Measurements from ENCODE around the gene KATNIP. TPM values are rescaled to one million over a fixed set of nuclear protein-coding genes. Genes with fewer than 3 reads are reported as not detected.

KATNIP gene
- total RNA-seq, 1 donor from 2014 or later: 21.1 TPM

DNA sequence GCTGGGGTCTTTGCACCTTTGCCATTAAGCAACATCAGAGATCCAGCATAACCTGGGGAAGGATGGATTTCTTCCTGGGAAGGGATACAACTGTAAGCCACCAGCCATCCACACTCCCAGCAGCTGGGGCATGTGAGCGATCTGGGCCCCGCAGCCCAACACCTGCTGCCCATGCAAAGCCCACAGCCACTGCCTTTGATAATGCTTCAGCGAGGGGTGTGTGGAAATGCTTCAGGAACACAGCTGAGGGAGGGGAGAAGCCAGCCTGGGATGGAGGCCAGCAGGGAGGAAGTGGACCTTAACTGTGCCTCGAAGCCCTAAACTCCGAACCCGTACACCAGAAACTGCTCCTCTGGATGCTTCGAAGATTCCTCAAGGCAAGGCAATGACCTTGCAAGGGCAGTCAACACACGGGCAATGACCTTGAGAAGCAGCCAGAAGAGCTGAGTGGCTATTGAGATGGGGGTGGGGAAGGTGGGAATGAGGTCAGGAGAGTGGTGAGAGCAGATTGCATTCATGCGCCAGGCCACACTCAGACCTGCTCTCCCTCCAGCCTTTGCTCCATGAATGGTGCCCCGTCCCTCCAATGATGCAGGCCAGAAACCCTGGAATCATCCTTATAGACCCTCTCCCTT lies 49.1 kb downstream of the KATNIP start:
- DNase-seq (ENCODE audit: low read depth) (no peak), FAIRE-seq (no peak)
- H3K4me1 ChIP-seq (ENCODE audit: insufficient read depth, low read length): peaks cover 6% of the 10 kb centered on the region
- TF ChIP-seq, protein P1, sequence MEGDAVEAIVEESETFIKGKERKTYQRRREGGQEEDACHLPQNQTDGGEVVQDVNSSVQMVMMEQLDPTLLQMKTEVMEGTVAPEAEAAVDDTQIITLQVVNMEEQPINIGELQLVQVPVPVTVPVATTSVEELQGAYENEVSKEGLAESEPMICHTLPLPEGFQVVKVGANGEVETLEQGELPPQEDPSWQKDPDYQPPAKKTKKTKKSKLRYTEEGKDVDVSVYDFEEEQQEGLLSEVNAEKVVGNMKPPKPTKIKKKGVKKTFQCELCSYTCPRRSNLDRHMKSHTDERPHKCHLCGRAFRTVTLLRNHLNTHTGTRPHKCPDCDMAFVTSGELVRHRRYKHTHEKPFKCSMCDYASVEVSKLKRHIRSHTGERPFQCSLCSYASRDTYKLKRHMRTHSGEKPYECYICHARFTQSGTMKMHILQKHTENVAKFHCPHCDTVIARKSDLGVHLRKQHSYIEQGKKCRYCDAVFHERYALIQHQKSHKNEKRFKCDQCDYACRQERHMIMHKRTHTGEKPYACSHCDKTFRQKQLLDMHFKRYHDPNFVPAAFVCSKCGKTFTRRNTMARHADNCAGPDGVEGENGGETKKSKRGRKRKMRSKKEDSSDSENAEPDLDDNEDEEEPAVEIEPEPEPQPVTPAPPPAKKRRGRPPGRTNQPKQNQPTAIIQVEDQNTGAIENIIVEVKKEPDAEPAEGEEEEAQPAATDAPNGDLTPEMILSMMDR (IDR thresholded peaks at IDR 0.05; ENCODE audit: insufficient read depth, low read depth, low read length): no peak
- TF ChIP-seq EZH2 (IDR thresholded peaks at IDR 0.05; ENCODE audit: insufficient read depth, low read length): no peak
- Mint-ChIP-seq H3K27me3 (ENCODE audit: low read depth, unreplicated experiment) (no peaks in the 10 kb centered on the region), H3K4me1 (ENCODE audit: low read depth, unreplicated experiment) (peaks cover 6% of the 10 kb centered on the region), H3K27ac (ENCODE audit: unreplicated experiment) (no peak overlapping the region), H3K4me3 (ENCODE audit: unreplicated experiment) (no peak overlapping the region), H3K36me3 (ENCODE audit: low read depth, unreplicated experiment) (peaks cover 16% of the 10 kb centered on the region), H3K9me3 (ENCODE audit: unreplicated experiment) (peaks cover 4% of the 10 kb centered on the region)
- H3K4me2 ChIP-seq (ENCODE audit: low read length): no peak overlapping the region
- H3K4me3 ChIP-seq (ENCODE audit: insufficient read depth, low read depth, low read length): no peak overlapping the region
- H3K27ac ChIP-seq (ENCODE audit: low read depth, low read length): no peak overlapping the region
- no peaks in the 10 kb centered on the region for H3K79me2 ChIP-seq (ENCODE audit: insufficient read depth, low read length)
- H4K20me1 ChIP-seq (ENCODE audit: insufficient read depth, low read length): no peaks in the 10 kb centered on the region
- no peaks in the 10 kb centered on the region for H3K9me3 ChIP-seq (ENCODE audit: insufficient read depth, low read depth, low read length)
- H3K36me3 ChIP-seq (ENCODE audit: insufficient read depth, low read length): no peaks in the 10 kb centered on the region
- no peaks in the 10 kb centered on the region for H3K27me3 ChIP-seq (ENCODE audit: insufficient read depth, low read length)
- no peak overlapping the region for H3K9ac ChIP-seq (ENCODE audit: low read length)
- no peak overlapping the region for H2AFZ ChIP-seq (ENCODE audit: low read depth, low read length)

GRCh38 chr16:27599606-27600005 lies 49.7 kb downstream of the KATNIP start:
- Mint-ChIP-seq H3K4me3 (ENCODE audit: unreplicated experiment) (no peak overlapping the region), H3K27ac (ENCODE audit: unreplicated experiment) (no peak overlapping the region), H3K4me1 (ENCODE audit: low read depth, unreplicated experiment) (peaks cover 6% of the 10 kb centered on the region)

More at GRCh38 chr16:27599606-27600005, 49.7 kb downstream of the KATNIP start:
- H3K79me2 ChIP-seq (ENCODE audit: insufficient read depth, low read length): no peaks in the 10 kb centered on the region
- no peak overlapping the region for H3K4me3 ChIP-seq (ENCODE audit: insufficient read depth, low read depth, low read length)
- H3K9me3 ChIP-seq (ENCODE audit: insufficient read depth, low read depth, low read length): no peaks in the 10 kb centered on the region
- no peak for FAIRE-seq
- H3K36me3 ChIP-seq (ENCODE audit: insufficient read depth, low read length): no peaks in the 10 kb centered on the region
- H3K9ac ChIP-seq (ENCODE audit: low read length): no peak overlapping the region
- no peaks in the 10 kb centered on the region for H3K27me3 Mint-ChIP-seq (ENCODE audit: low read depth, unreplicated experiment)
- TF ChIP-seq, protein P1 (IDR thresholded peaks at IDR 0.05; ENCODE audit: insufficient read depth, low read depth, low read length): no peak
- TF ChIP-seq EZH2 (IDR thresholded peaks at IDR 0.05; ENCODE audit: insufficient read depth, low read length): no peak
- no peak overlapping the region for H2AFZ ChIP-seq (ENCODE audit: low read depth, low read length)
- peaks cover 4% of the 10 kb centered on the region for H3K9me3 Mint-ChIP-seq (ENCODE audit: unreplicated experiment)
- DNase-seq (ENCODE audit: low read depth): no peak
- no peaks in the 10 kb centered on the region for H4K20me1 ChIP-seq (ENCODE audit: insufficient read depth, low read length)
- no peak overlapping the region for H3K4me2 ChIP-seq (ENCODE audit: low read length)
- H3K36me3 Mint-ChIP-seq (ENCODE audit: low read depth, unreplicated experiment): peaks cover 16% of the 10 kb centered on the region
- no peak overlapping the region for H3K27ac ChIP-seq (ENCODE audit: low read depth, low read length)
- H3K4me1 ChIP-seq (ENCODE audit: insufficient read depth, low read length): peaks cover 6% of the 10 kb centered on the region
- no peaks in the 10 kb centered on the region for H3K27me3 ChIP-seq (ENCODE audit: insufficient read depth, low read length)

Other genes starting within 250 kb of the KATNIP start
- gene IL4R, start 236.2 kb upstream of the KATNIP start, total RNA-seq: 17.5 and 17.6 TPM in 2 replicates
- 1.8 and 3.0 TPM in 2 replicates for gene IL21R, start 148.0 kb upstream of the KATNIP start, total RNA-seq
- gene GTF3C1, start 231 bp upstream of the KATNIP start, total RNA-seq: 103 TPM in 2 replicates

Measured in astrocyte (in vitro differentiated cells and primary cell).